Activated CD8-positive, alpha-beta T cell treated with anti-CD3 and anti-CD28 coated beads for 36 hours (primary cell): ENCODE results near the gene GRAP2. TPM values are rescaled to one million over a fixed set of nuclear protein-coding genes. Genes with fewer than 3 reads are reported as not detected.

Source experiments
- ATAC-seq: fragments of 200-7000 bp; cut with Tn5 transposase; one replicate; pipeline ENCODE4 v1.10.0; 2021; ENCODE audit warnings: mild to moderate bottlenecking, moderate library complexity
- CTCF ChIA-PET: fragments of 350-600 bp; sonication (Branson Sonifier 250); formaldehyde crosslinking; loops from one replicate; lab custom pipeline; 2021; ENCODE audit warnings: antibody characterized with exemption; lab: Charles Lee
- POLR2A ChIA-PET: fragments of 350-600 bp; sonication (Branson Sonifier 250); formaldehyde crosslinking; loops from one replicate; lab custom pipeline; 2021; ENCODE audit warnings: antibody characterized with exemption; lab: Charles Lee
- DNase-seq: peaks from one replicate; pipeline ENCODE4 v3.0.0-alpha.2; 2020
- H3K27ac Mint-ChIP-seq: one replicate; pipeline ENCODE4 v1.8.0; 2021; ENCODE audit warnings: mild to moderate bottlenecking, mixed read lengths
- H3K27me3 Mint-ChIP-seq: one replicate; pipeline ENCODE4 v1.8.0; 2021; ENCODE audit warnings: mixed read lengths
- H3K36me3 Mint-ChIP-seq: one replicate; pipeline ENCODE4 v1.8.0; 2021; ENCODE audit warnings: low read depth, mixed read lengths
- H3K4me1 Mint-ChIP-seq: one replicate; pipeline ENCODE4 v1.8.0; 2021; ENCODE audit warnings: low read depth, mixed read lengths
- H3K4me3 Mint-ChIP-seq: one replicate; pipeline ENCODE4 v1.8.0; 2021; ENCODE audit warnings: mild to moderate bottlenecking, moderate library complexity, mixed read lengths
- H3K9me3 Mint-ChIP-seq: one replicate; pipeline ENCODE4 v1.8.0; 2021; ENCODE audit warnings: mixed read lengths
- intact Hi-C: fragments of 100-400 bp; cut with micrococcal nuclease; formaldehyde crosslinking; loops from one replicate; pipeline ENCODE4 v1.10.0; 2022
- total RNA-seq, 2 experiments: library from RNA; stranded (reverse); gene quantifications; one replicate each; pipeline ENCODE4 v1.2.3, GENCODE V29; 2021
- TF ChIP-seq, protein P1 (sequence below): fragments of 200-600 bp; IDR thresholded peaks from one replicate; pipeline ENCODE4 v1.8.0; 2022; ENCODE audit warnings: antibody characterized with exemption, mild to moderate bottlenecking

GRAP2 gene
- total RNA-seq, 2 experiments from 2014 or later = 83.2 to 86.8 TPM

DNA sequence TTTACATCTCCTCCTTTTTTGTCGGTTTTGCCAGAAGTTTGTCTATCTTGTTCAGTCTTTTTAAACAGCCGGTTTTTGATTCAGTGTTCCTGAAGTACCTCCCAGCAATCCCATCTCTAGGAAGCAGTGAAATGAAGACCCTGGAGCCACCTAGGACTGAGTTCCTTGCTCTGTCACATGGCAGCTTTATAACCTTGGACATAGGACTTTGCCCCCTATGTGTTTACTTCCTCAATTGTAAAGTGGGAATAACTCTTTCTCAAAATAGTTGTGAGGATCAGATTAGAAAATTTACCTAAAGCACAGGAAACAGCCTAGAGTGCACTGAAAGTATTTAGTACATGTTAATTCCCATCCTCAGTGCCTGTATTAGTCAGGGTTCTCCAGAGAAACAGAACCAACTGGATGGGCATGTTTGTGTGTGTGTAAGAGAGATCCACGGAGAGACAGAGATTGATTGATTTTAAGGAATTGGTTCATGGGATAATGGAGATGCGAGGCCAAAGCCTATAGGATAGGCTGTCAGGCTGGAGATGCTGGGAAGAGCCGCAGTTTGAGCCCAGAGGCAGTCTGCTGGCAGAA, 113.9 kb downstream of the GRAP2 start:
- DNase-seq (no peak), ATAC-seq (no peak)
- POLR2A ChIA-PET = no interaction called here
- intact Hi-C loops = no loop called here
- TF ChIP-seq, protein P1, sequence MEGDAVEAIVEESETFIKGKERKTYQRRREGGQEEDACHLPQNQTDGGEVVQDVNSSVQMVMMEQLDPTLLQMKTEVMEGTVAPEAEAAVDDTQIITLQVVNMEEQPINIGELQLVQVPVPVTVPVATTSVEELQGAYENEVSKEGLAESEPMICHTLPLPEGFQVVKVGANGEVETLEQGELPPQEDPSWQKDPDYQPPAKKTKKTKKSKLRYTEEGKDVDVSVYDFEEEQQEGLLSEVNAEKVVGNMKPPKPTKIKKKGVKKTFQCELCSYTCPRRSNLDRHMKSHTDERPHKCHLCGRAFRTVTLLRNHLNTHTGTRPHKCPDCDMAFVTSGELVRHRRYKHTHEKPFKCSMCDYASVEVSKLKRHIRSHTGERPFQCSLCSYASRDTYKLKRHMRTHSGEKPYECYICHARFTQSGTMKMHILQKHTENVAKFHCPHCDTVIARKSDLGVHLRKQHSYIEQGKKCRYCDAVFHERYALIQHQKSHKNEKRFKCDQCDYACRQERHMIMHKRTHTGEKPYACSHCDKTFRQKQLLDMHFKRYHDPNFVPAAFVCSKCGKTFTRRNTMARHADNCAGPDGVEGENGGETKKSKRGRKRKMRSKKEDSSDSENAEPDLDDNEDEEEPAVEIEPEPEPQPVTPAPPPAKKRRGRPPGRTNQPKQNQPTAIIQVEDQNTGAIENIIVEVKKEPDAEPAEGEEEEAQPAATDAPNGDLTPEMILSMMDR = no peak
- Mint-ChIP-seq H3K4me1 (peaks cover 6% of the 10 kb centered on the region), H3K9me3 (no peaks in the 10 kb centered on the region), H3K36me3 (no peaks in the 10 kb centered on the region), H3K27me3 (no peaks in the 10 kb centered on the region), H3K27ac (no peak overlapping the region), H3K4me3 (no peak overlapping the region)
- CTCF ChIA-PET = no interaction called here

DNA sequence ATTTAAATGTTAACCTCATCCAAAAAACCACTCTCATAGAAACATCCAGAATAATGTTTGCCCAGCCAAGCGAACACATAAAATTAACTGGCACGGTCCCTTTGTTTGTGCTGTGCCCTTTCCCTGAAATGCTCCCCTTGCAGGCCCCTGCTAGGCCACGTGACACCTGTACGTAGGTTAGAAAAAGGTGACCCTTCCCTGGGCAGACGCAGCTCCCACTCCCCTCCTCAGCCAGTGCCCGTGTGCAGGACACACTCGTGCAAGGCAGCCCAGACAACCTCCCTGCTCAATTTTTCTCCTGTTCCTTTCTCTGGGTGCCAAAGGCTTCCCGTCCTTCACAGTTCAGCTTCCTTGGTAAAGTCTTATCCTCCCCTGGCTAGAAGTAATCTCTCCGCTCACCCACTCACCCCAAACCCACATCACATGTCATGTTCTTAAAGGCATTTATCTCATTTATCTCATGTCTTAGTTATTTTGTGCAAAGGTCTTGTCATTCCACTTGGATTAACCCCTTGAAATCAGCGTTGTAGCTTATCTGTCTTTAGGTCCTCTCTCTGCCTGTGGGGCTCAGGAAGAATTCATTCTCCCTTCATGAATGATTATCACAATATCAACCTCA, 114.6 kb downstream of the GRAP2 start:
- ATAC-seq (no peak), DNase-seq (no peak)
- H3K4me1 Mint-ChIP-seq = no peaks in the 10 kb centered on the region
- TF ChIP-seq, protein P1 = no peak
- H3K27ac Mint-ChIP-seq = no peak overlapping the region
- intact Hi-C loops = no loop called here
- no peaks in the 10 kb centered on the region for H3K27me3 Mint-ChIP-seq
- H3K4me3 Mint-ChIP-seq = no peak overlapping the region
- CTCF ChIA-PET = interaction anchor here (1.1 kb wide), 1 partner anchor 9 kb away, joined by 4 read pairs; no protein-coding TSS in a partner anchor
- no peaks in the 10 kb centered on the region for H3K9me3 Mint-ChIP-seq
- no peaks in the 10 kb centered on the region for H3K36me3 Mint-ChIP-seq
- POLR2A ChIA-PET = interaction anchor here (0.6 kb wide), 1 partner anchor 79 kb away, joined by 3 read pairs; no protein-coding TSS in a partner anchor

DNA sequence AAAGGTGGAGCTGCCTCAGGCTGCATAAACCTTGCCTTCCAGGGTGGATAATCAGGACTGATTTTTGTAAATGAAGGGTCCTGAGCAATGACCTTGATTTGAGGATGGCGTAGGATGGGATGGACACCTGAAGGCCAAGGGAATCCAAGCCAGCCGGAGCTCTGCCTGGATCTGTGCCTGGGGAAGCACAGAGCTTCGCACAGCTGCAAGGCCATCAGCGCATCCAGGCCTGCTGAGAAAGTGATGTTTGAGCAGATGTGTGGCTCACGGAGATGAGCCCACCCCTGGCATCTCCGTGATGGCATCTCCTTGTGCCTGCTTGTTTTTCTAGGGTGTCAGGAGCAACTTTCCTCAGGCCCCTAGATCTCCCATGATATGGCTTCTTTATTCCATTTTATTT, 117.2 kb downstream of the GRAP2 start:
- DNase-seq = no peak
- Mint-ChIP-seq H3K4me1 (no peaks in the 10 kb centered on the region), H3K36me3 (no peaks in the 10 kb centered on the region), H3K27me3 (no peaks in the 10 kb centered on the region), H3K4me3 (no peak overlapping the region), H3K9me3 (no peaks in the 10 kb centered on the region), H3K27ac (no peak overlapping the region)
- ChIA-PET CTCF (interaction anchor here (1.8 kb wide), 1 partner anchor 75 kb away, joined by 4 read pairs; no protein-coding TSS in a partner anchor), POLR2A (interaction anchor here (0.9 kb wide), 1 partner anchor 33 kb away, joined by 3 read pairs; no protein-coding TSS in a partner anchor)
- intact Hi-C loops = no loop called here
- no peak for ATAC-seq
- TF ChIP-seq, protein P1 = no peak

DNA sequence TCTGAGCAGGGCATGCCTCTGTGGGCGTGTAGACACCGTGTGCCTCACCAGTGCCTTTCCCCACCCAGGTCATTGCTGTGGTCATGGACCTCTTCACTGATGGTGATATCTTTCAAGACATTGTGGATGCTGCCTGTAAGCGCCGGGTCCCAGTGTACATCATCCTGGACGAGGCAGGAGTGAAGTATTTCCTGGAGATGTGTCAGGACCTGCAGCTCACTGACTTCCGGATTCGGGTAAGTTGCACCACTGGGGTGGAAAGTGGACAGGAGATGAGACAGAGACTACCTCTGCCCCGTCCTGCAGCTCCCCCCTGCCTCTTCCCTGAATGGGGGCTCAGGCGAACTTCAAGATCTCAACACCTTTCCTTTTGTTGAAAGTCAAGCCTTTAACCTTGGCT, 118.2 kb downstream of the GRAP2 start:
- intact Hi-C loops = no loop called here
- no peak overlapping the region for H3K27ac Mint-ChIP-seq

More for the DNA sequence above, 118.2 kb downstream of the GRAP2 start:
- Mint-ChIP-seq H3K4me1 (no peaks in the 10 kb centered on the region), H3K4me3 (no peak overlapping the region), H3K9me3 (no peaks in the 10 kb centered on the region), H3K36me3 (no peaks in the 10 kb centered on the region), H3K27me3 (no peaks in the 10 kb centered on the region)
- DNase-seq (no peak), ATAC-seq (no peak)
- TF ChIP-seq, protein P1 = no peak
- POLR2A ChIA-PET = no interaction called here
- CTCF ChIA-PET = interaction anchor here (1.0 kb wide), 1 partner anchor 484 kb away, joined by 3 read pairs; no protein-coding TSS in a partner anchor
